Right renal pelvis (tissue), 4 donors: ENCODE measurements around the gene DDX3Y. TPM values are rescaled to one million over a fixed set of nuclear protein-coding genes. Genes with fewer than 3 reads are reported as not detected.
A peak's percentile ranks its signal among the peaks of the same experiment; 100 is the strongest.

Experiments
- DNase-seq, 4 donors: peaks; one replicate each; pipeline ENCODE4 v3.0.0-alpha.2; 2013; ENCODE audit warnings: low read depth in 4 of 4, low spot score in 3 of 4, missing footprints in 1 of 4
- polyA plus RNA-seq, 4 donors: library from polyadenylated mRNA; unstranded; fragments of 120-200 nt; gene quantifications; one replicate each; pipeline ENCODE4 v1.2.1, GENCODE V29; 2013; ENCODE audit not compliant: insufficient read length in 4 of 4

Gene DDX3Y
- 100 to 1,000 TPM; 104 to 122 (median 119) TPM for polyA plus RNA-seq

DNA sequence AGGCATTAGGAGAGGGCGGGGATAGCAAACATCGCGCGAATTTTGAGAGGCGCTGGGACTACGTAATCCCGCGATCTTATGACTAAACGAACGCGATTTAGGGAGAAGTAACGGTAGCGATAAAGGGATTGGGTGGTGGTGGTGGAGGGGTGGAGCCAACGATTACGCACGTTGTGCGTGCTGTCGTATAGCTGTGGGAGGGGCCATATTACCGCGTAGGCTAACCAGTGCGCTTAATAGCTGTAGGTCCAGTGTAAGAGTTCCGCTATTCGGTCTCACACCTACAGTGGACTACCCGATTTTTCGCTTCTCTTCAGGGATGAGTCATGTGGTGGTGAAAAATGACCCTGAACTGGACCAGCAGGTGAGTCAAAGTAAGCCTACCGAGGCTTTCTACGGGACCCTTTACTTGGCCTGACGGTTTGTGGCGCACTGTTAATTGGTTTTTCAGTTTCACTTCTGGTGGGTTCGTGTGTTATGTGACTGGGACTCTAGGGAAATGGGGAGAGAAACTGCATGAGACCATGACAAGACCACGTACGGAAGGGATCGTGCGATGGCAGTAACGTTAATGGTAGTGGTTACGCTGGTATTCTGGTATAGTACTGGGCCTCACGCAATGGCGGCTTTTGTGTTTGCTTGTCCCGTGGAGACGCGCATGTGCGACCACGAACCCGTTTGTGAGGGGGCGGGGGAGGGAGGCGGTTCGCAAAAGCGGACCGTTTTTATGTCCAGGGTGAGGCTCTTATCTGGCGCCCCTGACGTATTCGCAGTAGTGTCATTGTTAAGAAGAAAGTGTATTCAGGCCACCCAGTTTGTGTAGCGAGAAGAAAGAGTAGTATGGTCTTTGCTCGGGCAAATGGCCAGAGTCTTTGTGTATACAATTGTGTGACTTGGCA is at the start of gene DDX3Y:
Gene DDX3Y (plus strand): TSS at position 251 of the 899 bp plus-strand sequence. CDS start 69 bp downstream, at position 320.
- peak; percentile 79 to 85 (median 82) for DNase-seq

DNA sequence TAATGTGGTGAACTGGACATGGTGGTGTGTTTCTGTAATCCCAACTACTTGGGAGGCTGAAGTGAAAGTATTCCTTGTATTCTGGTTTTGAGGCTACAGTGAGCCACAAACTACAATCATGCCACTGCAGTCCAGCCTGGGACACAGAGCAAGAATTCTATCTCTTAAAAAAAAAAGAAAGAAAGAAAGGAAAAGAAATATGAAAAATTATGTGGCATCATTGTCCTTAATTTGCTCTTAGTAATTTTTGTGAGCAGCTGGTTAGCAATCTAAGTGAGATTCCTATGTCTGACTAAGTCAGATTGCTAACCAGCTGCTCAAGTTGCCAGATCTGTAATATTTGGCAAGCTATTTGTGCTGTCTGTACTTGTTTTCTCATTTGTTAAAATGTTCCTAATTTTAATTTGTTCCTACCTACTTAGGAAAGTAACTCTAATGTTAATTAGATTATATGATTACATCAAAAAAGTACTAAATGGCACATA is 48.8 kb upstream of the DDX3Y start:
- no peak for DNase-seq

DNA sequence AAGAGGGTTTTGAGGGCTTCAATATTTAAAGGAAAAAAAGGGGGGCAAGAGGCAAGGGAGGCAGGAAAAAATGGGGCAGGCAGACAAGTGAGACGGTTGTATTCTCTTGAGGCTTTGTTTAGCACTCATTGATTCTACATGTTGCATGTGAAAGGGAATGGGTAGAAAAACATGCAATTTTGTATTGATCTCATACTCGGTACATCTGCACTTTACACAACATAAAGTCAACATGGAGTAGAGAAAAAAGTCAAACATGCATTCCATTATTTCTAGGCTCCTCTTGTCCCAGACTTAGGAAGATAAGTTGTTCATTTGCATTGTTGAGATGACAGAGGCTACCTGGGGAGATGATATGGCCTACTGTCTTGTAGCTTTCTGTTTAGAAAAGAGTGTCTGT is 36.7 kb upstream of the DDX3Y start:
- DNase-seq, result no peak

DNA sequence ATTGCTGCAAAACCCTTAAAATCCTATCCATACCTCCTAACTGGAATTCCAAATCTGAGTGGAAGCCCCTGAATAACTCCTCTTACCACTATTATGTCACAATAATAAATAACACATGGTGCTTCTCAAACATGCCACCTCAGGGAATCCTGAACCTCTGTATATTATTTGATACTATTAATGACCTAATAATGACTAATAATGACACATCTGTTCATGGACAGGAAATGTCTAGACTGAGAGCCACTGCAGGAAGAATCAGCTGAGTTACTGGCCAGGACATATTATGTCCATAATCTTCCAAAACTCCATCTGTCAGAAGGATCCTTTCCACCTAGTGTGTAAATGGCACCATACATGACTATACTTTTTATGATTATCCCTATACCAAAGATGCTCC is 7.7 kb upstream of the DDX3Y start:
- DNase-seq, result no peak

DNA sequence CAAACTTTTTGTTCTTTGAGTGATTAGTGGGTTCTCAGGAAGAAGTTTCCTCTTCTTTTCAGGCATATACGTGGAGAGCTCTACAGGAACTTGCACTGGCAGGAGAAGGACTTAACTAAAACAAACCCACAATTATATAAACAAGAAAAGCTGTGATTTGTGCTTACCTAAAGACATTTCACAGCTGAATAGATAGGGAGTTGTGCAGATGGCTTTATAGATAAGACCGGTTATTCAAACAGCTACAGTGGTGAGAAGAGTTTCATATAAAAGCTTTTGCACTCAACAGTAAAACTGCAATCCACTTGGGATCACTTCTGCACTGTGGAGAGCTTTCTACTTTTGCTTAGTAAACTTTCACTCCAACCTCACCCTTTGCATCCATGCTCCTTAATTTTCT is 6.1 kb upstream of the DDX3Y start:
- DNase-seq, result no peak

DNA sequence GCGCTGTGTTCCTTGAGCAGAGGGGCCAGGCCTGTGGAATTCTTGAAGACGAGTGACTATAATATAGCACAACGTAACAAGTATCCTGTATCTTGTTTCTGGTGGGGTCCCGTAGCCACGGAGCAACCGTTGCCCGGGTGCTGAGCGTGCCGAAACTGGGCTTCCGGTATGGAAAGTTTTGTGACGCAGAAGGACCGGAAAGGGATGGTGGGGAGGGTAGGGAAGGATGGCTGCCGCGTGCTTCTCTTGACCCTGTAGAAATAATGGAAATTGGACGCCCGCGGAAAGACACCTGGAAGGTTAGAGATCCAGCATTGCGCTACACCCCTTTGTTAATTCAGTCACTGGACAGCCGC is 827 bp downstream of the DDX3Y start:
- DNase-seq, result peak in 3 of 4 donors; percentile 50 to 73 (median 58)

DNA sequence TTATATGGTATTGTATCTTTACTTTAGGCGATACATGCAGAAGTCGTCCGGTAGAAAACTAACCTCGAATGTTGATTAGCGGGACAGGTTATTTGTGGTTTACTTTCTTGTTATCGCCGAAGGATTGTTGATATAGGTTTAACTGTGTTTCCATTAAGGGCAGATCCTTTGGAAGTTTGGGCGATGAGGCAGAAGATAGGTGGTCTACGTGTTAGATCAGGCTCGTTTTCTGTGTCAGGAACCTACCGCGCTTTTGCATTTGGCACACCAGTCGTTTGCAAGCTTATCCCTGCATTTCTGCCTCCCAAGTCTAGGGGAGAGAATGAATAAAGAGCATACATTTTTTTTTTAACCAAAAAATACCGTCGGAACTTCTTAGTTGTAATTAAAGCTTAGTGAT is 1.2 kb downstream of the DDX3Y start:
- DNase-seq, result peak in 2 of 4 donors; percentile 6 to 20

DNA sequence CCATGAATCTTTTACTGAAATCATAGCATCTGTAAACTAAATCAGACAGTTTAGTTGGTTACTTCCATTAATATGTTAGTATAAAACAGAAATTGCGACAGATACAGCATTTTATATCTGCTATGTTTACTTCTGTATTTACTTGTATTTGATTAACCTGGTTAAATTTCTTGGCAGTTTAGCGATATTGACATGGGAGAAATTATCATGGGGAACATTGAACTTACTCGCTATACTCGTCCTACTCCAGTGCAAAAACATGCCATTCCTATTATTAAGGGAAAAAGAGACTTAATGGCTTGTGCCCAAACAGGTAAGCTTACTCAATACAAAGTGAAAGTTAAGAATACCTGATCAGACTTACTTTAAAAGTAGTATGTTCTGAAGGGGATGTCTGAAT is 8.9 kb downstream of the DDX3Y start:
- DNase-seq, result no peak

DNA sequence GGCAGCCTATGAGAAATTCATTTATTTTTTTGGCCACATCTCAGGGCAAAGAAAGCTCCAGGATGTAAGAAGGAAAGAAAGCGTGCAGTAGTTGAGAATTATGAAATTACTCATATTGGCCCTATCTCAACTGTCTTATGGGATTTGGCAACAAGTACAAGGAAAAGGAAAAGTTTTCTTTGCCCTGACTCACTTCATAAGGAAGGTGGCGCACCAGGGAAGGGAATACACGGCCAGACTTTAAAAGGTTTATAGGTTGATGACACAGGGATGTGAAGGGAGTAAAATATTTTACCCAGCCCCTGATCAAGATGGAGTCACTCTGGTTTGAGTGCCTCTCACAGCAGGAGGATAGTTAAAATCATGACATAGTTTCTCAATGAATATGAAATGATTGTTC is 23.4 kb downstream of the DDX3Y start:
- no peak for DNase-seq

DNA sequence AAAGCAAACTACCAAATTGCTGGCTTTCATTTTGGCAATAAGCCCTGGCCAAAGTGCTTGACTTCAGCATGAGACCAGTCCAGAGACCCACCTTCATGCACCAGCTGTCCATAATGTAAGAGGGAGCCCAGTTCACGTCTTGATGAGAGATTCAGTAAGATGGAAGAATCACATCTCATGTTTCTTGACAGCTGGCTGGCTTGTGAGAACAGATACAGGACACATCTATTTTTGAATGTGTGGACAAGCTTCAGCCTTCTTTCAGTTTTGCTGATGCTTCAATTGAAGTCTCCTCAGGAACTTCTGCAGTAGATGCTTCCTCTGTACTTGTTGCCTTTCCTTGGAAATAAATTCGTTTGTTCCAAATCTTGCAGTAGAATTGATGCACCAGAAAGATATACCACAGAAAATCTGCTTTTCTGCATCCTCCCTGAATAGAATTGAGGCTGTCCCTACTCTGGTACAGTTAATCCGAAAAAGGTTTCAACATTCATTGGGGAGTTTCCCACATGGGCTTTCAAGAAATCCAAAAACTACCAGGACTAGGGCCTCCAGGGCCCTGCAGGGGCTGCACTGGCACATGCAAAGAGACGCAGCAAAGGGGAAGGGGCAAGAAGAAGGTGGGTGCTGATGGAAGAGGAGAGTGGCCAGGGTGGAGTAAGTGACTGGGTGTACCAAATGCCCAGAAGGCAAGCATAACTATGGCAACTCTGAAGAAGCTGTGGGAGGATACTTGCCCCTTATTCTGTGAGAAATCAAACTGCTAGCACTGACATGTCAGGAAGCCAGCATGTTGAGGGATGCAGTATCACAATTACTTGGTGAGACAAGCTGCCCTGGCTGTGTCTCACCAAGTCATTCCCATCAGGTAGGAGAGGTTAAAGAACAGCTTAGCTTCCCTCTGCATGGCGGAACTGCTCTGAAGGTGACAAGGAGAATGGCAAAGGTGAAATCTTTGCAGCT is 37.3 kb downstream of the DDX3Y start:
- no peak for DNase-seq

Other genes with a start within 250 kb of the DDX3Y start
- 10 to 100 TPM; 36.2 to 55.9 (median 44.2) TPM for gene USP9Y, start 203.6 kb upstream of the DDX3Y start, polyA plus RNA-seq